Testis (tissue), 3 donors: ENCODE measurements around the gene POR. TPM values are rescaled to one million over a fixed set of nuclear protein-coding genes. Genes with fewer than 3 reads are reported as not detected.

ENCODE experiments used
- DNase-seq: peaks from one replicate; pipeline ENCODE4 v3.0.0-alpha.2; 2019
- H3K27ac ChIP-seq, 2 donors: fragments of 200-600 bp; sonication (generic); one replicate each; pipeline ENCODE4 v1.5.1; 2019
- H3K27me3 ChIP-seq: fragments of 200-600 bp; sonication (generic); one replicate; pipeline ENCODE4 v1.5.1; 2019
- H3K36me3 ChIP-seq: fragments of 200-600 bp; sonication (generic); one replicate; pipeline ENCODE4 v1.5.1; 2017; ENCODE audit warnings: low read depth; ENCODE audit errors: missing control alignments
- H3K4me1 ChIP-seq: fragments of 200-600 bp; sonication (generic); one replicate; pipeline ENCODE4 v1.5.1; 2019
- H3K4me3 ChIP-seq, 2 donors: fragments of 200-600 bp; sonication (generic); one replicate each; pipeline ENCODE4 v1.5.1; 2017 to 2019
- H3K9me3 ChIP-seq: fragments of 200-600 bp; sonication (generic); one replicate; pipeline ENCODE4 v1.5.1; 2017
- CTCF ChIP-seq, 3 experiments: fragments of 450-650 bp in 2 of 3; fragments of 200-600 bp in 1 of 3; sonication (generic) in 1 of 3; IDR thresholded peaks; one replicate each; pipeline ENCODE4 v1.5.1; 2016 to 2019; ENCODE audit warnings: antibody characterized with exemption in 3 of 3, mild to moderate bottlenecking in 2 of 3, moderate library complexity in 1 of 3
- POLR2A ChIP-seq: fragments of 450-650 bp; IDR thresholded peaks from one replicate; pipeline ENCODE4 v1.6.1; 2017; ENCODE audit warnings: antibody characterized with exemption, mild to moderate bottlenecking, moderate library complexity
- WGBS, 2 donors: methylation state at CpG; one replicate each; pipeline ENCODE4 v1.1.5; 2018; 5-methylcytosine and 5-hydroxymethylcytosine counted together
- intact Hi-C: fragments of 100-400 bp; cut with DNase I; formaldehyde crosslinking; loops from one replicate; pipeline ENCODE4 v1.15.1; 2023; ENCODE audit warnings: low total_unique reads
- polyA plus RNA-seq: library from polyadenylated mRNA; stranded (reverse); fragments of 350-450 nt; fragmentation: Illumina TruSeq; extraction: RNeasy Lipid Tissue Mini Kit (QIAGEN cat#74804); gene quantifications from one replicate; pipeline ENCODE4 v1.2.3, GENCODE V29; 2014; ENCODE audit warnings: low read depth, low replicate concordance; ENCODE audit not compliant: insufficient read depth
- total RNA-seq, 2 donors: library from RNA; depleted of rRNA; stranded (reverse); fragments of >200 nt; gene quantifications; one replicate each; pipeline ENCODE4 v1.2.3, GENCODE V29; 2016

Gene POR
- total and polyA plus RNA-seq, 3 donors from 2014 or later = 98.5 to 169 (median 122) TPM

- Histone ChIP-seq H3K4me1 (no peaks in the 10 kb centered on the region), H3K4me3 (no peak overlapping the region), H3K27ac (peak overlapping the region in 1 of 2 donors; percentile 43), H3K36me3 (no peaks in the 10 kb centered on the region), H3K9me3 (no peaks in the 10 kb centered on the region), H3K27me3 (no peaks in the 10 kb centered on the region)
- TF ChIP-seq POLR2A (no peak), CTCF (IDR thresholded peaks at IDR 0.05) (no peak)
- intact Hi-C loops = no loop called here
- WGBS, 2 donors = 89 to 95% methylated on average over 2 of the region's 2 CpGs
- DNase-seq = no peak
Observed at GRCh38 chr7:75924889-75925288, 9.9 kb downstream of the POR start.

DNA sequence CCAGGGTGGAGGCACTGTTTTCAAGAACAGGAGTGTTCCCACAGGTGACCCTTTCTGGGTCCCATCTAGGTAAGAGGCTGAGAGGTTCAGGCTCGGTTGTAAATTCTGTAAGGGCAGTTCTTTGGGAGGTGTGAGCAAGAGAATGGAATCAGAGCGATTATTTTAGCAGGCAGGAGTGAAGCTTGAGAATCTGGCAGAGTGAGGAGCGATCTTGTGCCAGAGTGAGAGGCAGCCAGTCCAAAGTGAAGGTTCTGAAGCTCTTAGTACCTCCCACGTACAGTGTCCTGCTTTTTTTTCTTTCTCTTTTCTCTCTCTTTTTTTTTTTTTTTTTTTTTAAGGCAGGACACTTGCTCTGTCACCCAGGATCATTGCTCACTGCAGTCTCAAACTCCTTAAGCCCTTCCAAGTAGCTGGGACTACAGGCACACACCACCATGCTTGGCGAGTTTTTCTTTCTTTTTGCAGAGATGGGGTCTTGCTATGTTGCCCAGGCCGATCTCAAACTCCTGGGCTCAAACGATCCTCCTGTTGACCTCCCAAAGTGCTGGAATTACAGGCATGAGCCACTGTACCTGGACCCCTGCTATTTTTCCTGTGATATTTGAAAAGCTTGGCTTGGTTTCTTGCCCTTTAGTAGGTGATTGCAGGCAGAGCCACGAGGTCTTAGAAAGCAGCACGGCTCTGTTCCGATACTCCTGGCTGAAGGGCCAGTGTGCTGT is 10.9 kb downstream of the POR start:
- Histone ChIP-seq H3K27ac (peak overlapping the region in 1 of 2 donors; percentile 43), H3K4me3 (no peak overlapping the region), H3K27me3 (no peaks in the 10 kb centered on the region), H3K4me1 (no peaks in the 10 kb centered on the region), H3K36me3 (no peaks in the 10 kb centered on the region), H3K9me3 (no peaks in the 10 kb centered on the region)
- intact Hi-C loops = no loop called here
- TF ChIP-seq POLR2A = no peak
- TF ChIP-seq CTCF (IDR thresholded peaks at IDR 0.05) = no peak
- DNase-seq = peak; percentile 57
- 56 to 70% methylated on average over 10 of the region's 10 CpGs for whole genome bisulfite sequencing, 2 donors

DNA sequence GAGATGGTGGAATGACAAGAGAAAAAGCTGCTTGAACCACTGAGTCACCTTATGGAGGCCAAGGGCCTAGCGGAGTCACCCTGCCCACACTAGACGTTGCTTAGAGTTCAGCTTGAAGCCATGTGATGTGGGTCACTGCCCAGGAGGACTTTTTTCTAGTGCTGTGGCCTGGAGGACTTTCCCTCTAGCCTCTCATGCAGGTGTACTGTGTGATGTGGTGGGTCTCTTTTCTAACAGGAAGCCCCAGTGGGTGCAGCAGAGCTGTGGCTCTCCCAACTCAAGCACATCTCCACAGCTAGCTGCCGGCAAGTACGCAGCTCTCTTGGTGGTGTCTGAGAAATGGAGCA is 13.6 kb downstream of the POR start:
- DNase-seq = no peak
- Histone ChIP-seq H3K27me3 (no peaks in the 10 kb centered on the region), H3K4me1 (no peaks in the 10 kb centered on the region), H3K9me3 (no peaks in the 10 kb centered on the region), H3K27ac (no peak overlapping the region), H3K36me3 (no peaks in the 10 kb centered on the region), H3K4me3 (no peak overlapping the region)
- WGBS, 2 donors = 85% methylated on average over 4 of the region's 4 CpGs; no CpG with 5 or more reads in 1 of the 2 donors
- TF ChIP-seq CTCF (IDR thresholded peaks at IDR 0.05) (no peak), POLR2A (no peak)
- intact Hi-C loops = no loop called here

DNA sequence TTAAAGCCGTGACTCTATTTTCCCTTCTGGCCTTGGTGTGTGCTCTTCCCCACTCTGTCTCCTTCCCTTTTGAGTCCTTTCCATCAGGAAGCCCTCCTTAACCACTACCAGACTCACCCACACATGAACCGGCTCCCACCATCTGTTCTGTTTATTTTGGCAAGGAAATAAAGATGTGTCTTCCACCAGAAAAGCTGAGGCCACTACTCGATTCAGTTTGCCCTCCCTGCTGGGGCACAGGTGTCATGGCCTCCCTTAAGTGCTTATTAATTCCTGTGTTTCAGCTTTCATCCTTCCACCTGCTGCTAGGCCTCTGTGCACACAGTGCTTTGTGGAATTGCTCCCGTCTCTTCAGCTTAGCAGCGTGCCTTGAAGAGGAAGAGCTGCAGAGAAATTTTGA is 16.7 kb downstream of the POR start:
- Histone ChIP-seq H3K4me3 (no peak overlapping the region), H3K9me3 (no peaks in the 10 kb centered on the region), H3K4me1 (no peaks in the 10 kb centered on the region), H3K27ac (no peak overlapping the region), H3K27me3 (no peaks in the 10 kb centered on the region), H3K36me3 (no peaks in the 10 kb centered on the region)
- WGBS, 2 donors = 64 to 67% methylated on average over 5 of the region's 5 CpGs
- intact Hi-C loops = no loop called here
- DNase-seq = no peak
- TF ChIP-seq POLR2A (no peak), CTCF (IDR thresholded peaks at IDR 0.05) (no peak)
